GM21381 (cell line): ENCODE results near the gene KCNB1.

Experiments used
- ATAC-seq: cut with Tn5 transposase; IDR thresholded peaks from one replicate; pipeline ENCODE4 v1.9.1; 2021; ENCODE audit warnings: mild to moderate bottlenecking, moderate library complexity; ENCODE audit not compliant: unreplicated experiment

Gene KCNB1

DNA sequence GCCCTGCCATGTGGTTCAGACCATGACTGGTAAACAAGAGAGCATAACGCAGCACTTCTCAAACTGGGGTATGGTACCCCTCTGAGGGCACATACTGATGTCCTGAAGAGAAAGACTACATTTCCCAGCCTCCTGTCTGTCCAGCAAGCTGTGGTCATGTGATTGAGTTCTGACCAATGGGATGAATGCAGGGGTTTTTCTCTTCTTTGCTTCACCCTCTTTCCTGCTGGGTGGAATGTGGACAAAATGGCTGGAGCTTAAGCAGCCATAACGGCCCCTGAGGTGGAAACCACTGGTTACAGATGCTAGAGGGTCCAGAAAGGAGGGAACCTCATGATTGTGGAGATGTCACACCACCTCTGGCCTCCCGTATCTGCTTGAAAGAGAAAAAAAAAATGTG lies 19.4 kb upstream of the KCNB1 start:
- no peak for ATAC-seq

DNA sequence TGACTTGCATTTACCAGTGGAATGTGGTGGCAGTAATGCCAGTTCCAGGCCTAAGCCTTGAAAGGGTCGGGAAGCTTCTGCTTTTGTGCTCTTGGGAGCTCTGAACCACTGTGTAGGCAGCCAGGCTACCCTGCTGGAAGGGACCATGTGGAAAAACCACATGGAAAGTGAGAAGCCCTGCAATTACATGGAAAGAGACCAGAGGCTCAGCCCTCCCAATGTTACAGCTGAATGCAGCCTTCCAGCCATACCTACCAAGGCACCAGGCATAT lies 14.9 kb upstream of the KCNB1 start:
- ATAC-seq = no peak

DNA sequence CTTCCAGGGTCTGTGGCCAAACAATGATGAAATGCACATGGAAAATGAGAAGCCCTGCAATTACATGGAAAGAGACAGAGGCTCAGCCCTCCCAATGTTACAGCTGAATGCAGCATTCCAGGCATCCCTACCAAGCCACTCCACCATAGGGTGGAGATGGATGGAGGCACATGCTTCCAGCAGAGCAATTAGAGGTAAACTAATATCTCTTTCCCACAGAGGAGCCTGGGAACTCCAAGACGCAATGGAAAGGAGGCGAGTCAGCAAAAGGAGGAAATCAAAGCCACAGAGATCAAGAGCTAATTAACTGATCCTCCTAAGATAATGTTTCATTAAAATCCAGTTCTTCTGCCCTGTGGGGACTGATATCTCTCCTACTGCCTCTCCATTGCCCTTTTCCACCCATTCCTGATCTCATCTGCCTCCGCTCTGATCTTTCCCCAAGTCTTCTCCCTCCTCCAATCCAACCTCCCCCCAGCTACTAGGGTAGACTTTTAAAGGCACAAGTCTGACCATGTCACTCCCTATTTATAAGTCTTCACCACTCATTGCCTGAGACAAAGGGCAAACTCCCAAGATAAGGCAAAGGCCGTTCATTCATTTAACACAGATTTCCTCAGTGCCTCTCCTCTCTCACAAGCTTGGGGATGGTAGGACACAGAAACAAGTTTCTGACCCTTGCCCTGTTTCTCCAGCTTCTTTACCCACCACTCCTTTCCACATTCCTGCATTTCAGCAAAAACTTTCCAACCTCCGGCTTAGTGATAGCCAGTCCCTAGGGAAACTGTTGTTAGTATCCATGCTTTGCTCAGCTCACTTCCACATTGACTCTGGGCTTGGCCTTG lies 14.3 kb upstream of the KCNB1 start:
- no peak for ATAC-seq

DNA sequence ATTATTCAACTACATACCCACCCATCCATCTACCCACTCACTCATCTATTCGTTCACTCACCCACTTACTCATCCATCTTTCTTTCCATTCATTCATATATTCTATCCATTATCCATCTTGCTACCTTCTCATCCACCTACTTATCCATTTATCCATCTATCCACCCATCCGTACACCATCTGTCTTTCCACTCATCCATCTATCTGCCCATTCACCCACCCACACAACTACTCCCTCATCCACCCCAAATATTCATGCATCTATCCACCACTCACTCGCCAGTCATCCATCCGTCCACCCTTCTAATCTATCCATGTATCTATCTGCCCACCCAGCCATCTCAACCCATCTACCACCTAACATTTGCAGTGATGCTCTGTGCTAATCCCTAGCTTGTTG lies 13.6 kb upstream of the KCNB1 start:
- no peak for ATAC-seq

DNA sequence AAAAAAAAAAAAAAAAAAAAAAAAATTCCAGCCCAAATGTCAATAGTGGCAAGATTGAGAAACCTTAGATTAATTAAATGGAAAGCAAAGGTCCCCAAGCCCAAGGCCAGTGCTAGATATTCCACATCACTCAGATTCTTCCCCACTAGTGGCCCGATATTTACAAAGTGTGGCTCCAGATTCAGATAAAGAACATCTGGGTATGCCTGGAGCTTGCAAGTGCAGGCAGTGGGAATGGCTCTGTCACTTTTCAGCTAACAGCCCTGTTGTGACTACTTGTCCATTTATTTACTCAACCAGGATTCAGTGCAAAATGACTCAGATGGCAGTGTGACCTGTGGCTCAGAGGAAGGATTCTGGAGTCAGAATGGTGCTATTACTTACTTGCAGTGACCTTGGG lies 8.2 kb upstream of the KCNB1 start:
- no peak for ATAC-seq

DNA sequence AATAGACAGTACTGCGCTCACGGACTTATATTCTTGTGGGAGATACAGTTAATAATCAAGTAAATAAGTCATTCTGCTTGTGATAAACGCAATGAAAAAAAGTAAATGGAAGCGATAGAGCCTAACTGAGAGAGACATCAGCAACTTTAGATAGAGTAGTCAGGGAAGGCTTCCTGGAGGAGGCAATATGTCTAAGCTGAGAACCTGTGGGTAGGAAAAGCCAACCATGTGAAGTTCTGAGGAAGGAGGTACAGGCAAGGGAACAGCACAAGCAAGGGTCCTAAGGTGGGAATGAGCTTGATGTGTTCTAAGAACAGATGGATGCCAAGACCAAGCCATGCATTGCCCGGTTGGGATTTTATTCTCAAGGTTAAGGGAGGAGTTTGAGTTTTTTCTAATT lies 7.2 kb upstream of the KCNB1 start:
- no peak for ATAC-seq

DNA sequence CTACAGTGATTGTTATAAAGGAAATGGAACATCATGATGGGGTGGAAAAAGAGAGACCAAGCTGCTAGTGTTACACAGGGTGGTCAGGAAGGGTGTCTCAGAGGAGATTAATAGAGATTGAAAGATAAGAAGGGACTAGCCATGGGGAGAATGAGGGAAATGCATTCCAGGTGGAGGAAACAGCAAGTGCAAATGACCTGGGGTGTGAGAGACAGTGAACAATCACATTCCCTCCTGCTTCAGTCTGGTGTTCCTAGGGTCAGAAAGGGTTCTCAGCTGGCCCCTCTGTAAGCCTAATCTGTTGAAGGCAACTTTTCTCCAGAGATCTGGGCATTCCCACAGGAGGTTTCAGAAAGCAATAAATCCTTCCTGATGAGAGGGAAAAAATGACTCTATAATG lies 3.6 kb upstream of the KCNB1 start:
- ATAC-seq = no peak

DNA sequence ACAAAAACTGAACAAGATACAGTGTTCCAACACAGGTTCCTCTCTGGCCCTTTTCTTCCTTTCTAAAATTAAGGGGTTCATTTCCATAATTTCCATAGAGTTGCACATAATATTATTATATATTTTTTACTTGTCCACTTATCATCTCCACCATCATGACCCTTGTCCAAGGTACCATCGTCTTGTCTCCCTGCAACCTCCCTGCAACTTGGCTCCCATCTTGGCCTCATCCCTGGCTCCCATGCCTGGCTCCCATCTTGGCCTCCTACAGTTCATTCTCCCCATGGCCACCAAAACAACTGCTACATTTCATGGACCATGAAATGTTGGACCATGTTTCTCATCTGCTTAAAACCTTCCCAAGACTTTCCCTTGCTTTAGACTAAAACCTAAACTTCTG lies 3.1 kb upstream of the KCNB1 start:
- ATAC-seq = no peak

DNA sequence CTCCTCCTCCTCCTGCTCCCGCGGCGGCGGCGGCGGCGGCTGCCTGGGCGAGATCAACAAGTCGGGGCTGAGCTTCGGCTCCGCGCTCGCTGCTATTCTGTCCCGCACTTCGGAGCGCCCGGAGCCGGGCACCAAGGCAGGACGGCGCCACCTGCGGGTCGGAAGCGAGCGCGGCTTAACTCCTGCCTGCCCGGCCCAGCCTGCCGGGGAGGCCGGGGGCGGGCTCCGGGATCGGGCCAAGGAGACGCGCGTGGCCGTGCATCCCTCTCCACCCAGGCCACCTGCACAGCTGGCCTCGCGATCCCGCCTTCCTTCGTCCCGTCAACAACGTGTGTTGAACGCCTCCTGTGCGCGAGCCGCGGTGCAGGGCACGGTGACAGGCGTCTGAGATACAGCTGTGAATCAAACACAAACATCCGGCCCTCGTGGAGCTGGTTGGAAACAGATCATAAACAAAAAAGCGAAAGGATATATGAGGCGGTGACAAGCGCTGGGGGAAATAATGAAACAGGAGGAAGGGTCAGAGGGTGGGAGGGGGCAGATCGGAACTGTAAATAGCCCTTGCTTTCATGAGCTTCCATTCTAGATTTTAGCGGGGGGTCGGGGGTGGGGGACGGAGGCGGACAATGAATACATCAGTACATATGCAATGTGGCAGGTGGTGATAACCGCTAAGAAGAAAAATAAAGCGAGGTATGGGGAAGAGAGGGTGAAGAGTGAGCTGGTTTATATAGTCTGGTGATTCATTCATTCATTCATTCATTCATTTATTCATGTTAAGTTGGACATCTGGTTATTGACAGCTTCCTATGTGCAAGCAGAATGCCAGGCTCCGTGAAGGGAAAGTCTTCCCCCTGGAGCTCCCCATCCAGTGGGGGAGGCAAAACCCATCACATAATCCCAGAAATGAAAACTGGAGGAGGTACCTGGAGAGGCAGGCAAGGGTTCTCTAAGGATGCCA lies 2.0 kb upstream of the KCNB1 start:
- no peak for ATAC-seq

DNA sequence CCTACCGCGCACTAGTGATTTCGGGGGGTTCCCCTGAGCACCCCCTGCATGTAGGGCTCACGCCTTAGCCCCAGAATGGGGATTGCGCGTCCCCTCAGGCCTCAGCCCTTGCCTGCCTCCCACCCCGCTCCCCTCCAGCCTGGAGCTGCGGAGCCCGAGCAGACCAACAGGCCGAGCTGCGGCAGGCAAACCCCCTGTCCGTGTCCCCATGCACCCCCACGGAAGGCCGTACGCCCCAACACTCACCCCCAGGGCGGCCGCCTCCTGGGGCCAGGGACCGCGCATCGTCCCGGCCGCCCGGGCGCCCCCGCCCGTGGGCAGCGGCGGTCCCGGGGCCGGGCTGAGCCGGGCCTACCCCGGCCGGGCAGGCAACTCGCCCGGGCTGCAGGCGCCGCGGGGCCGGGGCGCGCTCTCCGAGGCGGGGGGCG lies 1.2 kb upstream of the KCNB1 start:
- no peak for ATAC-seq

DNA sequence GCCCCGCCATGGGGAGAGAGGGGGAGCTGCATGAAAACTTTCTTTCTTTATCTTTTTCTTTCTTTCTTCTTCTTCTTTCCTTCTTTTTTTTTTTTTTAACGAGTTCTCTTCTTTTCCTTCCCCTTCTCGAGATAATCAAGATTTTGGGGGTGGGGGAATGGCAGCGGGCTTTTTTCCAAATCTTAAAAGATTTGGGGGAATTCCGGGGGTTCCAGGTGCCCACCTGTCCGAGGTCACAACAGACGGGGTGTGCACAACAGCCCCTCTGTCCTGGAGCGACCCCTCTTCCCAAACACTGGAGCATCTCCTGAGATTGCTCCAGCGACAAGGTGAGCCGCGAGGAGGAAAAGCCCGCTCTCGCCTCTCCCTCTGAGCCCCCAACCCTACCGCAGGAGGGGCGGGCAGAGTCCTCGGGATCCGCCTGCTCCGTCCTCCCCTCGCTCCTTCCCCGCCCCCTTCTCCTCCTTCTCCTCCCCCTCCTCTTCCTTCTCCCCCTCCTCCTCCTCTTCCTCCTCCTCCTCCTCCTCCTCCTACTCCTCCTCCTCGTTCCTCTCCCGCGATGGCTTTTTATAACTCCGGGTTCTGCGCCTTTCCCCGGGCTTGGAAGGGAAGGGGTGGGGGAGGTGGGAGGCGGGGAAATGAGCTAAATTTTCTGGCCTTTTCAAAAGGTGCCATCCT lies 689 bp upstream of the KCNB1 start:
- ATAC-seq = no peak

DNA sequence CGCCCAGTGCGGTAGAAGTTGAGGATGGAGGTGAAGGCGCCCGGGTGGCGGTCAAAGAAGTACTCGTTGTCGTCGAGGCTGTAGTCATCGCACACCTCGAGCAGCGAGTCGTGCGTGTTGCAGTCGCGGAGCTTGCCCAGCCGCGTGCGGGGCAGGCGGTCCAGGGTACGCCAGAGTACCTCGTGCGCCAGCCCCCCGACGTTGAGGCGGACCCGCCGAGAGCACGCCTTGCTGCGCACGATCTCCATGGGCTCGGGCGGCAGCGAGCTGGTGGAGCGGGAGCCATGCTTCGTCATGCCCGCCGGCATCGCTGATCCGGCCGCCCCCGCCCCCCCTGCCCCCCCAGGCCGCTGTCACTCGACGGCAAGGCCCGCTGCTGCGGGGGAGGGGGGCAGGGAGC lies 295 bp downstream of the KCNB1 start:
- ATAC-seq = no peak

DNA sequence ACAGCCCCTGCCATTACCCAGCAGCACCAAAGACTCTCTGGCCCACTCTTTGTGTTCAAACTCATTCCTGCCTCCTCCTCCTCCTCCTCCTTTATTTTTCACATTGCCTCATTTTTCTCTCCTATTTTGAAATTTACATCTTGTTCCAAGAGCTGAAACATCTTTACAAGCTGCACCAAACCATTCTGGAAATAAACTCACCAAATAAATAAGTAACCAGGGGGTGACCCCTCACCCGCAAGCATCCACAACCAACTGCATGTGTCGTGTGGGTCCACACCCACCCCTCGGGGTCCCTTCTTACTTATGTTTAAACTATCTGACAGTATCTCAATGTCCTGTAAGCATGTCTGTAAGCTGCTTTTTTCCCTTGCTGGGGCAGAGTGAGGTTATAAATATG lies 1.4 kb downstream of the KCNB1 start:
- ATAC-seq = no peak

DNA sequence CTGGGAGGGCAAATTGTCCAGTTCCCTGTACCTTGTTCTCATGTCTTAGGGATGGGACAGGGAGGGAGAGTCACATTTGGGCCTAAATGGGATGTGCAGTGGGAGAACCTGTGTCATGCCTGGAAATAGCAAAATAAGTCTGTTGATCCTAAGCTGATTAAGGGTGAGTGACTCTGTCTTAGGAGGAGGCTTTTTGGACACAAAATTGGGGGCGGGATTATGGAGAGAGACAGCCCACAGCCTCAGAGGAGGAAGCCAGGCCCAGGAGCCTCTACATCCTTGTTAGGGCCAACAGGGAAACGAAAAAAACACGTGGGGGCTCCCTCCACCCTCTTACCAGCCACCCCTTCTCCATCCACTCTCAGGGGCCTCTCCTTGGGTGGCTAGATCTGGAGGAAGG lies 2.2 kb downstream of the KCNB1 start:
- no peak for ATAC-seq

DNA sequence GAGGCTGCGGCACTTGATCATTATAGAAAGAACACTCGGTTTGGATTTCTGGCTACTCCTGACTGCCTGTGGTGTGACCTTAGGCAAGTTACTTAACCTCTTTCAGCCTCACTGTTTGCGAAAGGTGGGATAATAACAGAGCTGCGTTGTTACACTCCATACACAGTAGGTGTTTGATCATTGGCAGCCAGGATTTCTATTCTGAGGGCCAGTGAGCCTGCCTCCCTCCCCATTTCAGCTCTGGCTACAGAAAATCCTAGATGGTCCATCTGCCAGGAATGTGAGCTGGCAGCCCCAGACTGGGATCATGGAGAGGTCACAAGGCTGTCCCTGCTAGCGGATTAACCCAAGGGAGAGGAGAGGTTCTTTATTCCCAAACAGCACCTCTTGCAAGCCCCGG lies 2.7 kb downstream of the KCNB1 start:
- no peak for ATAC-seq

DNA sequence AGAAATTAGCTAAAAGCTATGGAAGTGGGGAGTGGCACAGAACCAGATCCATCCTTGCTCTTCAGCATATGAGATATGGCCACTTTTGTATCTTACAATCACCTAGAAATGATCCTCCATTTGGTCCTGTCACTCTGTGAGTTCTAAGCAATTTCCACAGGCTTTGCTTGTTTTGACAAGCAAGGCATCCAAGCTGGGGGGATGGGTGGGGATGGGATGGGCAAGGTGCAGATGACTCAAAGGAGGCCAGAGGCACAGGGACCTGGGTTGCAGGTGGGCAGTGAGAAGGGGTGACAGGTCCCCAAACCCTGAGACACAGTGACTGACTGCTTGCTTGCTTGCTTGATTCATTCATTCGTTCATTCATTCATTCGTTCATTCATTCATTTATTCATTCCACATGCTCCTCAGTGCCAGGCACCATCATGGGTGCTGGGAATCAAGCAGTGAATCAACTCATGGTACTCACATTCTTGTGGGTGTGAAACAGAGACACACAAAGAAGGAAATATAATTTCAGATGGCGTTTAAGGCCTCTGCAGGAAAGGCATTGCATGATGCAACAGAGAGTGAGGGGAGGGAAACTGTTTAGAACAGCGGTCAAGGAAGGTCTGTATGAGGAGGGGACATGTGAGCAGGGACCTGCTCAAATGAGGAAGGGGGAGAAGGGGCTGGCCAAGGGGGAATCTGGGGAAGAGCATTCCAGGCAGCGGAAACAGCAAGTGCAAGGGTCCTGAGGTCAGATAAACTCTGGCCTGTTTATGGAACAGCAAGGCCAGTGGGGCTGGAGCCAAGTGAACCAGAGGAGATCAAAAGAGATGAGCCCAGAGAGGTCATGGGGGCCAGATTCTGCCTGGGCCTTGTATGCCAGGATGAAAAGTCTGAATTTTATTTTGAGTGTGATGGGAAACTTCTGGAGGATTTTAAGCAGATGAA lies 3.4 kb downstream of the KCNB1 start:
- ATAC-seq = no peak

DNA sequence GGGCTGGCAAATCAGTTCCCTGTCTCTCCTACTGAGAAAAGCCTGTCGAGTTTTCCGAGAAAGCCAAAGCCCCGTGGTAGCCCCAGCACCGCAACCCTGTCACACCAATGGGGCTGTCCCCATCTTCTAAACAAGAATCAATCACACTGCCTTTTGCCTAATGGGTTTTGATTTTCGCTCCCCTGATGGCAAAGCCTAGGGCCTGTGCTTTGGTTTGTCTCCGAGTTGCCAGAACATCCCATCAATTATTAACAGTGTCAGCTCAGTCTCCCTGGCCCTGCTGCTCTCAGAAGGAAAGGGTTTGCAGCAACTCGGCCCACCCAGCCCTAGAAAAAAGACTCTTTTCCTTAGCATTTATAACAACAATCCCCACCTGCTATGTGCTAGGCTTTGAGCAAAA lies 4.2 kb downstream of the KCNB1 start:
- ATAC-seq = no peak

DNA sequence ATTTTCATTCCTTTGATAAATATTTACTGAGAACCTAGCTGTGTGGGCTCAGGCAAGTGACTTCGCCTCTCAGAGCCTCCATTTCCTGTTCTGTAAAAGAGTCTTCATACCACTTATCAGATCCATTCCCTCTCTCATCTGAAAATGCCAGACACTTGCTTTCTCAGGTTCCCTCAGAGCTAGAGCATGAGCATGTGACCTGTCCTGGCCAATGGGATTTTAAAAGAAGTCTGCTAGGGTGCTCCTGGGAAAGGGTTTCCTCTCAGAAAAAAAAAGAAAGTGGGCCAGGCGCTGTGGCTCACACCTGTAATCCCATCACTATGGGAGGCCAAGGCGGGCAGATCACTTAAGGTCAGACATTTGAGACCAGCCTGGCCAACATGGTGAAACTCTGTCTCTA lies 5.3 kb downstream of the KCNB1 start:
- ATAC-seq = no peak

DNA sequence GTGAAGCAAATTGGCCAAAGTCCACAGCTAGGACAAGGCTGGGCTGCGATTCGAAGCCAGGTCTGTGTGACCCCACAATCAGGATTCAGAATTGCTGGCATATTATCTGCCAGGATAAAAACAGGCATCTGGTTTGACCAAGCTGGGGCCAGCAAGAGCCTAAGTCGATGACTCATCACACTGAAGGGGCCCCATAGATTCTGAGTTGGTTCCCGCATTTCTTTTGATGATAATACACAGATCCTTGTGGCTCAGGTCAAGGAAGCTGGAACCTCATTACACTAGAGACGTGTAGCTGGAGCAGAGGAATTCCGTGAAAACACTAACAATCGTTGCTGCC lies 6.5 kb downstream of the KCNB1 start:
- no peak for ATAC-seq

DNA sequence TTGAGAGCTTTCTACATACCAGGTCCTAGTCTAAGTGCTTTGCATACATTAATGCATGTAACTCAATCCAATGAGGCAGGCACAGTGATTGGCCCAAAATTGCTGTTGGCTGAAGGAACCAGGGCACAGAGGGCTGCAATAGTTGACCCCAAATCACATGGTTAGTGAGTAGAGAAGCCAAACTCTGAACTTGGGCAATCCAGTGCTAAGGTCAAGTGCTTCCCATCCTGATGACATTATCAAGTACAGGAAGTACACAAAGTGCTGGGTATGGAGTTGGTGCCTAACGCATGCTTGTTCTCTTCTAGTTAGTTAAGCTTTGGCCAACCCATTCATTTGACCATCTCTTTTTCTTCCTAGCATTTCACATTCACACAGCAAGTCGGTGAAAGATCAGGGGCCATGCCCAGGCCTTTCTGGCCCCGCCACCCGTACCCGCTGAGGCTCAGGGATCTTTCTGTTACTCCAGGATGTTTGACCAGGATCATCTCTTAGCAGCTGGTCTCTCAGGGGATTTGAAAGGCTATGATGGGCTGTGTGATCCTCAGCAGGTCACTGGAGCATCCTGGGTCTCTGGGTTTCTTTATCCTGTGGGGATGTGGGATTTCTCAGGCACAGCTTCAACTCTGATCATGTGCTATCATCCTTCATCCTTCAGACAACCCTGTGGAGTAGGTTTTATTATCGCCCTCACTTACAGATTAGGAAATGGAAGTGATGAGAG lies 7.0 kb downstream of the KCNB1 start:
- no peak for ATAC-seq
